Body of pancreas (tissue), 4 donors: ENCODE data around the gene LCN6.

Experiments used
- CTCF ChIP-seq, 7 experiments: fragments of 450-650 bp in 4 of 7; fragments of 200-600 bp in 3 of 7; sonication (generic) in 3 of 7; IDR thresholded peaks; one replicate each; pipeline ENCODE4 v1.5.1; 2016 to 2019; ENCODE audit warnings: antibody characterized with exemption in 7 of 7
- POLR2A ChIP-seq, 3 donors: fragments of 450-650 bp; IDR thresholded peaks; one replicate each; pipeline ENCODE4 v1.6.1; 2016; ENCODE audit warnings: antibody characterized with exemption in 3 of 3, mild to moderate bottlenecking in 2 of 3

- TF ChIP-seq CTCF (IDR thresholded peaks at IDR 0.05), result no peak
- TF ChIP-seq POLR2A (IDR thresholded peaks at IDR 0.05), result no peak
Observed at GRCh38 chr9:136696502-136696901, 51.8 kb downstream of the LCN6 start.
